ENCODE measurements around the gene HINFP. TPM values are rescaled to one million over a fixed set of nuclear protein-coding genes. Genes with fewer than 3 reads are reported as not detected.

Gene HINFP
- polyA plus RNA-seq = 40.2 TPM
- long read RNA-seq, donor 1, partial matches to known transcripts = 0 of 2 reads
- long read RNA-seq, donor 1, other reads (novel, unspliced or antisense) = 0 of 2 reads
- long read RNA-seq, donor 2, partial matches to known transcripts = 0 of 3 reads
- long read RNA-seq, donor 2, other reads (novel, unspliced or antisense) = 0 of 3 reads
- long read RNA-seq, donor 3 = 0 reads
- long read RNA-seq, donor 4 = 0 reads
- long read RNA-seq, donor 5, partial matches to known transcripts = 0 of 1 reads
- long read RNA-seq, donor 5, other reads (novel, unspliced or antisense) = 0 of 1 reads
- long read RNA-seq, donor 6, transcript HINFP-201 (10 exons, 3,163 nt) = major isoform, 5 of 5 reads
- long read RNA-seq, donor 6, partial matches to known transcripts = 0 of 5 reads
- long read RNA-seq, donor 6, other reads (novel, unspliced or antisense) = 0 of 5 reads
- long read RNA-seq, donor 7, partial matches to known transcripts = 0 of 1 reads
- long read RNA-seq, donor 7, other reads (novel, unspliced or antisense) = 0 of 1 reads
- long read RNA-seq, donor 8, partial matches to known transcripts = 0 of 5 reads
- long read RNA-seq, donor 8, other reads (novel, unspliced or antisense) = 0 of 5 reads
- long read RNA-seq, donor 9, partial matches to known transcripts = 0 of 1 reads
- long read RNA-seq, donor 9, other reads (novel, unspliced or antisense) = 0 of 1 reads
- long read RNA-seq, donor 10, partial matches to known transcripts = 0 of 6 reads
- long read RNA-seq, donor 10, other reads (novel, unspliced or antisense) = 0 of 6 reads
- long read RNA-seq, donor 11, partial matches to known transcripts = 0 of 2 reads
- long read RNA-seq, donor 11, other reads (novel, unspliced or antisense) = 0 of 2 reads

- no peaks in the 10 kb centered on the region for H3K9me3 ChIP-seq (ENCODE audit: control insufficient read depth, low read depth, low read length)
- 0% methylated on average over 5 of the region's 54 CpGs for WGBS (ENCODE audit: insufficient coverage, low lambda C conversion rate)
- H3K4me1 ChIP-seq (ENCODE audit: control insufficient read depth, insufficient read depth, low read length) = peaks cover 25% of the 10 kb centered on the region
- peak; percentile 99 for DNase-seq
- H3K27ac ChIP-seq (ENCODE audit: low read length) = peak within 1 kb of the TSS; percentile 90
- peak within 1 kb of the TSS; percentile 90 for H3K4me3 ChIP-seq (ENCODE audit: low read length)
- H3K27me3 ChIP-seq (ENCODE audit: control insufficient read depth, insufficient read depth, low read length) = no peaks in the 10 kb centered on the region
- H3K36me3 ChIP-seq (ENCODE audit: control insufficient read depth, insufficient read depth, low read length) = peaks cover 21% of the 10 kb centered on the region
These were observed at the start of gene HINFP for GRCh38 chr11:119121008-119121810. HINFP (plus strand) TSS chr11:119121580; CDS start chr11:119126945, 5,365 bp downstream.

GRCh38 chr11:119077839-119078238, 43.5 kb upstream of the HINFP start:
- Histone ChIP-seq H3K4me1 (ENCODE audit: control insufficient read depth, insufficient read depth, low read length) (peaks cover 38% of the 10 kb centered on the region), H3K4me3 (ENCODE audit: low read length) (no peak overlapping the region), H3K27me3 (ENCODE audit: control insufficient read depth, insufficient read depth, low read length) (no peaks in the 10 kb centered on the region), H3K36me3 (ENCODE audit: control insufficient read depth, insufficient read depth, low read length) (peaks cover 77% of the 10 kb centered on the region), H3K9me3 (ENCODE audit: control insufficient read depth, low read depth, low read length) (no peaks in the 10 kb centered on the region), H3K27ac (ENCODE audit: low read length) (peak overlapping the region; percentile 78)
- WGBS (ENCODE audit: insufficient coverage, low lambda C conversion rate) = no CpG with 5 or more reads among the region's 11 CpGs
- DNase-seq = peak; percentile 86 to 92

- Histone ChIP-seq H3K4me3 (ENCODE audit: low read length) (no peak overlapping the region), H3K4me1 (ENCODE audit: control insufficient read depth, insufficient read depth, low read length) (peaks cover 38% of the 10 kb centered on the region)
- no CpG with 5 or more reads among the region's 19 CpGs for WGBS (ENCODE audit: insufficient coverage, low lambda C conversion rate)
These were observed 42.5 kb upstream of the HINFP start for GRCh38 chr11:119078675-119079420.

GRCh38 chr11:119081682-119082260, 39.6 kb upstream of the HINFP start:
- Histone ChIP-seq H3K36me3 (ENCODE audit: control insufficient read depth, insufficient read depth, low read length) (peaks cover 56% of the 10 kb centered on the region), H3K27ac (ENCODE audit: low read length) (peak overlapping the region; percentile 51), H3K4me1 (ENCODE audit: control insufficient read depth, insufficient read depth, low read length) (peaks cover 42% of the 10 kb centered on the region), H3K4me3 (ENCODE audit: low read length) (no peak overlapping the region), H3K27me3 (ENCODE audit: control insufficient read depth, insufficient read depth, low read length) (no peaks in the 10 kb centered on the region), H3K9me3 (ENCODE audit: control insufficient read depth, low read depth, low read length) (no peaks in the 10 kb centered on the region)
- DNase-seq = no peak
- WGBS (ENCODE audit: insufficient coverage, low lambda C conversion rate) = no CpG with 5 or more reads among the region's 7 CpGs

More at GRCh38 chr11:119078675-119079420, 42.5 kb upstream of the HINFP start:
- no peaks in the 10 kb centered on the region for H3K9me3 ChIP-seq (ENCODE audit: control insufficient read depth, low read depth, low read length)
- DNase-seq = no peak
- H3K36me3 ChIP-seq (ENCODE audit: control insufficient read depth, insufficient read depth, low read length) = peaks cover 67% of the 10 kb centered on the region
- H3K27ac ChIP-seq (ENCODE audit: low read length) = peak overlapping the region; percentile 78
- H3K27me3 ChIP-seq (ENCODE audit: control insufficient read depth, insufficient read depth, low read length) = no peaks in the 10 kb centered on the region

GRCh38 chr11:119084663-119085436, 36.5 kb upstream of the HINFP start, which contains the start of gene HMBS:
HMBS (plus strand) TSS chr11:119084881; CDS start chr11:119085034, 153 bp downstream.
- peaks cover 27% of the 10 kb centered on the region for H3K36me3 ChIP-seq (ENCODE audit: control insufficient read depth, insufficient read depth, low read length)
- H3K27ac ChIP-seq (ENCODE audit: low read length) = peak within 1 kb of the TSS; percentile 87
- peak within 1 kb of the TSS; percentile 83 for H3K4me3 ChIP-seq (ENCODE audit: low read length)
- no CpG with 5 or more reads among the region's 45 CpGs for WGBS (ENCODE audit: insufficient coverage, low lambda C conversion rate)
- no peaks in the 10 kb centered on the region for H3K9me3 ChIP-seq (ENCODE audit: control insufficient read depth, low read depth, low read length)
- peak; percentile 96 to 98 for DNase-seq
- peaks cover 20% of the 10 kb centered on the region for H3K4me1 ChIP-seq (ENCODE audit: control insufficient read depth, insufficient read depth, low read length)
- H3K27me3 ChIP-seq (ENCODE audit: control insufficient read depth, insufficient read depth, low read length) = no peaks in the 10 kb centered on the region

GRCh38 chr11:119085437-119085847, 35.9 kb upstream of the HINFP start:
- DNase-seq = no peak
- Histone ChIP-seq H3K27ac (ENCODE audit: low read length) (peak overlapping the region; percentile 87), H3K9me3 (ENCODE audit: control insufficient read depth, low read depth, low read length) (no peaks in the 10 kb centered on the region), H3K36me3 (ENCODE audit: control insufficient read depth, insufficient read depth, low read length) (peaks cover 26% of the 10 kb centered on the region), H3K27me3 (ENCODE audit: control insufficient read depth, insufficient read depth, low read length) (no peaks in the 10 kb centered on the region), H3K4me1 (ENCODE audit: control insufficient read depth, insufficient read depth, low read length) (peaks cover 17% of the 10 kb centered on the region), H3K4me3 (ENCODE audit: low read length) (peak overlapping the region; percentile 83)
- WGBS (ENCODE audit: insufficient coverage, low lambda C conversion rate) = no CpG with 5 or more reads among the region's 13 CpGs

GRCh38 chr11:119087123-119087522, 34.3 kb upstream of the HINFP start:
- no peak for DNase-seq
- H3K4me1 ChIP-seq (ENCODE audit: control insufficient read depth, insufficient read depth, low read length) = peaks cover 9% of the 10 kb centered on the region
- H3K27me3 ChIP-seq (ENCODE audit: control insufficient read depth, insufficient read depth, low read length) = no peaks in the 10 kb centered on the region
- H3K36me3 ChIP-seq (ENCODE audit: control insufficient read depth, insufficient read depth, low read length) = peaks cover 16% of the 10 kb centered on the region
- H3K9me3 ChIP-seq (ENCODE audit: control insufficient read depth, low read depth, low read length) = no peaks in the 10 kb centered on the region
- no CpG with 5 or more reads among the region's 6 CpGs for WGBS (ENCODE audit: insufficient coverage, low lambda C conversion rate)
- no peak overlapping the region for H3K4me3 ChIP-seq (ENCODE audit: low read length)
- H3K27ac ChIP-seq (ENCODE audit: low read length) = no peak overlapping the region

GRCh38 chr11:119087747-119088241, 33.6 kb upstream of the HINFP start:
- Histone ChIP-seq H3K4me3 (ENCODE audit: low read length) (no peak overlapping the region), H3K27me3 (ENCODE audit: control insufficient read depth, insufficient read depth, low read length) (no peaks in the 10 kb centered on the region), H3K9me3 (ENCODE audit: control insufficient read depth, low read depth, low read length) (no peaks in the 10 kb centered on the region), H3K36me3 (ENCODE audit: control insufficient read depth, insufficient read depth, low read length) (peaks cover 19% of the 10 kb centered on the region), H3K4me1 (ENCODE audit: control insufficient read depth, insufficient read depth, low read length) (peaks cover 15% of the 10 kb centered on the region), H3K27ac (ENCODE audit: low read length) (no peak overlapping the region)
- no peak for DNase-seq
- WGBS (ENCODE audit: insufficient coverage, low lambda C conversion rate) = no CpG with 5 or more reads among the region's 2 CpGs

All from large intestine (tissue), 12 donors.